NT2/D1 (cell line): ENCODE results near the gene FTO.

Source experiments
- YY1 ChIP-seq: IDR thresholded peaks from 2 replicates; pipeline ENCODE4 v1.6.1; 2011; ENCODE audit not compliant: insufficient read length, insufficient read depth
- ZNF274 ChIP-seq: IDR thresholded peaks from 2 replicates; pipeline ENCODE4 v1.6.1; 2011; ENCODE audit warnings: mild to moderate bottlenecking, low read depth, low read length

DNA sequence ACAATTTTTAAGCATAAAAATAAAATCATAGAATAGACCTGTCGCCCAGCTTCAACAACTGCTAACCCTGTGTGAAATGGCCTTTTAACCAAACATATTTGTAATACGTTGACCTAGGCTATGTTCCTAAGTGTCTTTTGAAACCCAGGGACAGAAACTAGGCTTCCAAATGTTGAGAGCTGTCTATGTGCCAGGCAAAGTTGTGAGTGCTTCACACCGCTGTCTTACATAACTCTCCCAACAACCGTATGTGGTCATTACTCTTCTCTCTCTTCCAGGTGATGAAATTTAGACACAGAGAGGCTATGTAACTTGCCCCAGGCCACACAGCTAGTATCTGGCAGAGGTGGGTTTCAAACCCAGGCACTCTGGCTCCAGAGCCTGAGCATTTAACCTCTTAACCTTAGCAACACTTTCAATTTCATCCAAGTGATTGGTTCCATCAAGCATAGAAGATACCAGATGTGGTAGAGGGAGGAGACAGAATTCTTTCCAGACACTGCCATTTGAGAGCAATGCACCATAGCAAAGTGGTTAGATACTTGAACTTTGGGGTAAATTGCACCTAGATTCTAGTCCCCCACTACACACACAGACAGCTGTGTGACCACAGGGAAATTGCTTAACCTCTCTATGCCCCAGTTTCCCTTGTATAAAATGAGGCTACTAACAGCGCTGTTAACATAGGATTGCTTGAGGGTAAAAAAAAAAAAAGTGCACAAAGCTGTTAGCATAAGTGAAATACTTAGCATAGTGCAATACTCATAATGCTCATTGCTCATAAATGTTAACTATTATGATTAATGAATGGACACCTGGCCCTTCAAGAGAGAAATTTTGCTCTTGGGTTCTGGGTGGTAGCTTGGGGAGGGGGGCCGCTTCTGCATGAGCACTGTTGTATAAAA lies 422.0 kb downstream of the FTO start:
- TF ChIP-seq YY1 (no peak), ZNF274 (no peak)
